ENCODE measurements around the gene GTF2H3. TPM values are rescaled to one million over a fixed set of nuclear protein-coding genes. Genes with fewer than 3 reads are reported as not detected.
"Not testable (repeated sequence)": the region's sequence is repeated elsewhere in the genome, so short reads cannot be mapped to it uniquely, and the experiment has no call there.

Gene GTF2H3
- total RNA-seq, result 44.1 TPM

DNA sequence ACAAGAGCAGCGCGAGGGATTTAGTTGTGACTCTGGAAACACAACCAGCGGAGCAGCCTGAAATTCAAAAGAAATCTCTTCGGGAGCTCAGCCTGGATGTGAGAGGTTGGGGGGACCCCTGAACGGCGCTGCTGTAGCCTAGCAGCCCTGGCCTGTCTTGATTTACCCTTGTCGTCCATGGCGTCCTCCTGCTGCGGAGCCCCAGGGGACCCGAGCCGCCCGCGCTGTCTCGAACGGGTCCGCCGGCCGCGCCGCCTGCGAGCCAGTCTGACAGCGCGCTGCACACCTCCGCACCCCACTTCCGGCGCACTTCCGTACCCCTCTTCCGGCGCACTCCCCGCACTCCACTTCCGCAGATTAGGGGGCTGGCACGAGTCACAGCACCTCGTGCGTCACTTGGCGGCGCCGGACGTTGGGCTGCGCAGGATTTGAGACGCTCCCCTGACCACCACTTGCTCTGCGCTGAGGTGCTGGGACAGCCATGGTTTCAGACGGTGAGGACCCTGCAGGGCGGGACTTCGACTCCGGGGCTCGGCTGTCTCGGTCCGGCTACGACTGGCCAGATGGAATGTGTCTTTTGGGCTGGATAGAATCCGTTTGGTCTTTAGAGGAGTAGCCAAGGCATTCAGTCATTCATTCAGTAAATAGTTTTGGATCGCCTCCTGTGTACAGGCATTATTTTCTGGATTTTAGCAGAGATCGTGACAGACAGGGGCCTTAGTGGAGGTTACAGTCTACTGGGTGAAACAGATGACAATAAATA lies at the start of gene GTF2H3, which contains the start of gene EIF2B1:
Gene GTF2H3, plus strand, starts transcription at position 451 of the 763 bp plus-strand sequence. Its CDS starts 31 bp downstream, at position 482.
Gene EIF2B1, minus strand, starts transcription at position 308 of the 763 bp plus-strand sequence. Its CDS starts 129 bp downstream, at position 179.
- DNase-seq (ENCODE audit: low spot score), result peak; percentile 97

DNA sequence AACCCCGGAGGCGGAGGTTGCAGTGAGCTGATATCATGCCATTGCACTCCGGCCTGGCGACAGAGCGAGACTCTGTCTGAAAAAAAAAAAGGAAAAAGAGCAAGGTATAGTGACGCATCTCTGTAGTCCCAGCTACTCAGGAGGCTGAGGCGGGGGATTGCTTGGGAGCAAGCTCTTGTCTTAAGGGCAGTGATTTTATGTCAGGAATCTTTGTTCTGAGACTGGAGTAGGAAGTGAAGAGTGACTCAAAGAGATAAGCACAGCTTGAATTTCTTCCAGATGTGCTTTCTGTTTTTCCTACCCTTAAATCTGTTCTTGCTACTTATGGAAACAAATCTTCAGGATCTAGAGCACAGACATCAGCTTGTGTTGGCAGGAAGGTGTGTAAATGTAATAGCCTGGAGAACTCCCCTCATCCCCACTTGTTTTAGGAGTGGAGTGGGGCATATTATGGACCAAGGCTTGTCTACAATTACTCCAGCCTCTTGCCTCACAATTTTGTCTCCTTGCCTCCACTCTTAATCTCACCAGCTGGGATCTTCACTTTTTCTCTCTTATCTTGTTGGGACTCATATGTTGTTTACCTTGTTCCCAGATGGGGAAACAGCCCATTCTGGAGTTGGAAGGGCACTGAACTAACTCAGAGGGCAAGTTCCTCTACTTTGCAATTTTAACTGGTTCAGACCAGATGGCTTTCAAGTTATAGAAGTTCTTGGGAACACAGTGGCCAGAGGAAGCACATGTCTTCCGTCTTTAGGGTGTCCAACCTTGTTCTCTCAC lies 41.7 kb upstream of the GTF2H3 start:
- no peak for DNase-seq (ENCODE audit: low spot score)

DNA sequence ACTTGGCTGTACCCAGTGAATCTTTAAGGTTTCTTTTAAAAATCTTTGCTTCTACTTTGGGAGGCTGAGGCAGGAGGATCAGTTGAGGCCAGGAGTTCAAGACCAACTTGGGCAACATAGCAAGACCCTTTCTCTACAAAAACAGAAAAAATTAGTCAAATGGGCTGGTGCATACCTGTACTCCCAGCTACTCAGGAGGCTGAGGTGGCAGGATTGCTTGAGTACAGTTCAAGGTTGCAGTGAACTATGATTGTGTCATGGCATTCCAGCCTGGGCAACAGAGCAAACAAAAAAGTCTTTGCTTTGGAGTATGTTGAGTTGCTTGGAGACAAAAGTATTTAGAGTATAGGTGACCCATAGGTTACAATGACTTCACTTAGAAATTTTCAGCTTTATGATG lies 37.9 kb upstream of the GTF2H3 start:
- no peak for DNase-seq (ENCODE audit: low spot score)

DNA sequence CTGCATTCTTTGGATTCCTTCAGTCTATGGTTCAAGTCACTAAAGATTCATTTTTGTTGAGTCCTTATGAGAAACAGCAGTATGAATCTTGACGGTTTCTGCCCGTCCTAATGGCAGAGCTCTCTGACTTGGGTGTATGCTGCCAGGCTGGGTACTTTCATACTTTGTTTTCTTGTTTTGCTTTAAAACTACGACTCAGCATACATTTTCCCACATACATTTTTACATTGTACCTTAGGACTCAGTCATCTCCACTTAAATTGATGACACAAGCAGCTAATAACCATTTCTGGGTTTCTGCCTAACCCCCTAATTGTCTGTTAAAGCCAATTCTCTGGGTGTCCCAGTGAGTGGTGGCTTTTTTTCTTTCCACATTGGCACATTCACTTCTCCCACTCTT lies 36.5 kb upstream of the GTF2H3 start:
- no peak for DNase-seq (ENCODE audit: low spot score)

DNA sequence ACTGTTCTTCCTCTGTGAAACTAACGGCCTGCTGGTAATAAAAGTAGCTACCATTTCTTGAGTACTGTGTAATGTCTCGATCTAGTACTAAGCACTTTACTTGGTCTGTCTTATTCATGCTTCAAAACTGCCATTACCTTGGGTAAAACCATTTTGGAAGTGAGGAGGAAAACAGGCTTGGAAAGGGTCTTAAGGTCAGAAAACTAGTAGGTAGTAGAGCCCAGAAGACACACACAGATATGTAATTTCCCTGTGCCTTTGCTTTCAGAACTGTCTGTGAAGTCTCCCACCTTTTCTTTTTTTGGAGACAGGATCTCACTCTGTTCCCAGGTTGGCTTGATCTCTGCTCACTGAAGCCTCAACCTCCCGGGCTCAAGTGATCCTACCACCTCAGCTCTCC lies 35.1 kb upstream of the GTF2H3 start:
- DNase-seq (ENCODE audit: low spot score), result no peak

DNA sequence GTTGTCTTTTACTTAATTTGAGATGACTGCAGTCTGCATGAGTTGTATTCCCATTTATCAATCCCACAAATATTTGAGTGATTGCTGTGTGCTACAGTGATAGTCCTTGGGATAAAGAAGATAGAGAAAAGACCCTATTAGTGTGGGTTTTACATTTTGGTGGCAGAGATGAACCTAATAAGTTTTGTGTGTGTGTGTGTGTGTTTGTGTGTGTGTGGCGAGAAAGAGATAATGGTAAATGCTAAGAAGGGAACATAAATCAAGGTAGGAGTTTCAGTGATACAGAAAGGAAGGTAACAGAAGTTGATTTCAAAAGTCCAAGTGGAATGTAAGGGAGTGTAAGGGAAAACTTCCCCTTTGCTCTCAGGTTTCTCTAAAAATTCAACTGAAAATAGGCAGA lies 34.3 kb upstream of the GTF2H3 start:
- DNase-seq (ENCODE audit: low spot score), result no peak

DNA sequence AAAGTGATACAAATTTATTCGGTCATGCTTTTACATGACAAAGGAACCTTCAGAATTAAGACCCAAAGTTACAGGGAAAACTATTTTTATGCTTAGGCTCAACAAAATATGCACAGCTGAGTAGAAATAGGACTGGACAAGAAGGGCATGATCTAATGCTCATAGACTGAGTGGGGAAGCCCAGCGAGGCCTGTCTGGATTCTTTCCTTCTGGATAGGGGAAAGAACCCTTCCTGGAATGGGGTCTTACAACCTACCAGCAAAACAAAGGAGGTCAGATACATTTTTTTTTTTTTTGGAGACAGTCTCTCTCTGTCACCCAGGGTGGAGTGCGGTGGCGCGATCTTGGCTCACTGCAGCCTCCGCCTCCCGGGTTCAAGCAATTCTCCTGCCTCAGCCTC lies 33.9 kb upstream of the GTF2H3 start:
- no peak for DNase-seq (ENCODE audit: low spot score)

DNA sequence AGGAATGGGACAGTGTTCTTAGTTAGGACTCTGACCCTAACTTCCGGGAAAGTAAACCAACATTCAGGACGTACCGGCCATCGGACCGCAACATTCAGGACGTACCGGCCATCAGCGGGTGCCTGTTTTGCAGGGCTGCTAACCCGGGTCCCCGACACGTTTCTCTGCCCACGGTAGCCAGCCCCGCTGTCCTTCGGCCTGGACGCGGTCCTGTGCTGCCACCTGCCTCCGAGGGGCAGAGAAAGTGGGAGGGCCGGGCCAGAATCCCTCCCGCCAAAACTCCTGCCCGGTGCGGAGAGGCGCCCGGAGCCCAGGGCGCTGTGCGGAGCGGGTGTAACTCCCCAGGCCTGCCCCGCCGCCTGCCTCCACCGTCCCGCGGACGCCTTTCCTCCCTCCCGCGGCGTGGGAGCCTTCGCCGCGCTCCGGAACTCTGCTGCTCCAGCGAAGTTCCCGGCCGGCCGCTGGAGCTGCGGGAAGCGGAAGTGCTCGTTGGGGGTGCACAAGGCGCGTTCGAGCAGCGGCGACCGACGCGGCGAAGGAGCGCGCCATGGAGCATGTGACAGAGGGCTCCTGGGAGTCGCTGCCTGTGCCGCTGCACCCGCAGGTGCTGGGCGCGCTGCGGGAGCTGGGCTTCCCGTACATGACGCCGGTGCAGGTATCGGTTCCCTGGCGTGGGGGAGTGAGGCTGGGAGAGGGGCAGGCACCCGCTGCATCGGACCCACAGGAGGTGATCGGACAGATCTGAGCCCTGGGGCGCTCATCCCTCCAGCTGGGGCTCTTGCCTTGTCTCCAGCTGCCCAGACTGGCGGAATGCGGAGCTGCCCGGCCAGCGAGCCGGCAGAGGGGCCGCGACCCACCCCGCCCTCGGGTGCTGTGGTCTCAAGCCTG lies 31.8 kb upstream of the GTF2H3 start, which contains the start of gene DDX55:
Gene DDX55, plus strand, starts transcription at position 498 of the 888 bp plus-strand sequence. Its CDS starts 50 bp downstream, at position 548.
- DNase-seq (ENCODE audit: low spot score), result peak; percentile 84

DNA sequence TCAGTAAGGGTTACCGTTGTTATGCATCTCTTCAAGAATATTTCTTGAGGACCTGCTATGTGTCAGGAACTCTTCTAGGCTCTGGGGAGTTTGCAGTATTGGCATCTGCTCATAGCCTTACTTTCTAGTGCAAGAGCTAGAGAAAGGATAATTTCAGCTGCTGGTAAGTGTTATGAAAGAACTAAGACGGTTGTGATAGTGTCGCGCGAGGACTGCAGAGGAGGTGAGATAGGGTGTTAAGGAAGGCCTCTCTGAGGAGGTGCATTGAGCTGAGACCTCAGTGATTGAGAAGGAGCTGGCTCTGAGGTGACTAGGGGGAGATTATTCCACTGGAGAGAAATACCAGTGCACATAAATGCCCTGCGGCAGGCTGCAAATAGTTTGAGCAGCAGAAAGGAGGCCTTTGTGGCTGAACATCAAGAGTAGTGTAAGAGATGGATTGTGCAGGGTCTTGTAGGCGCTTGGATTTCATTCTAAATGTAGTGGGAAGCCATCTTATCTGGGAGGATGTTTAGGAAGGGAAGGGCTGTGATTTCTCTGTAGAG lies 30.9 kb upstream of the GTF2H3 start:
- no peak for DNase-seq (ENCODE audit: low spot score)

DNA sequence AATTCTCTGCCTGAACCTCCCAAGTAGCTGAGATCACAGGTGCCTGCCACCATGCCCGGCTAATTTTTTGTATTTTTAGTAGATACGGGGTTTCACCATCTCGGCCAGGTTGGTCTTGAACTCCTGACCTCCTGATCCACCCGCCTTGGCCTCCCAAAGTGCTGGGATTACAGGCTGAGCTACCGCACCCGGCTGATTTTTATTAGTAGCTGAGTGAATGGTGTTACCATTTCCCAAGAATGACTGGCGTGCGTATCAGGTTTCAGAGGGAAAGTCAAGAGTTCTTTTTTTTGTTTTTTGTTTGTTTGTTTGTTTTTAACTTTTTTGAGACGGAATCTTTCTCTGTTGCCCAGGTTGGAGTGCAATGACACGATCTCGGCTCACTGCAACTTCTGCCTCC lies 30.1 kb upstream of the GTF2H3 start:
- not testable (repeated sequence) for DNase-seq (ENCODE audit: low spot score)

DNA sequence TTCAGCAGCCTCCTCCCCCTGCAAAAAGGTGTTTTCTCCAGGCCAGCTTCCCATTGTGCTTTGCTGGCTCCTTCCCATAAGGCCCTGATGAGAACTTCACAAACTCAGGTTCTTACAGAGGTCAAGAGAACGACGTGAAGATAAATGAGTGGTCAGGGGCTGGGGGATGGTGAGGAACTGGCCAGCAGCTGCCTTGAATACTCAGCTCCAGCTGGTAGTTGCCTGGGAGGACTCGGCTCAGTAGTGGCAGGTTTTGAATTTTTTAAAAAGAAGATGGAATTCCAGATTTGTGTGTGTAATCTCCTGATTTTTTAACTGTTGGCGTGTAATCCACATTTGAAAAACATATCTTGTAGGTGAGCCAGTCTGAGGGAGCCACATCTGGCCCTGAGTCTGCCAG lies 25.9 kb upstream of the GTF2H3 start:
- no peak for DNase-seq (ENCODE audit: low spot score)

DNA sequence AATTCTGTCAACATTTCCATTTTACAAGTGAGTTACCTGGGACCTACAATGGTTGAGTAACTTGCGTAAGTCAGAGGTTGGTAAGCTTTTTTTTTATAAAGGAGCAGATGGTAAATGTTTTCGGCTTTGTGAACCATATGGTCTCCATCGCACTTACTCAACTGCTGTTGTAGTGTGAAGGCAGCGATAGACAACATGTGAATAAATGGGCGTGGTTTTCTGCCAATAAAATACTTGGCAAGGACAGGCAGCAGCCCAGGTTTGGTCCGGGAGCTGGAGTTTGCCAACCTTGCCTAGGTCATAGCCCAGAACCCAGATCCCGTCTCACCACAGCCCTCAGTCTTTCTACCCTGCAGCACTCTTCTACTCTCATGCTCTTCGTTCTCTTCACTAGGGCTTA lies 25.4 kb upstream of the GTF2H3 start:
- DNase-seq (ENCODE audit: low spot score), result no peak

DNA sequence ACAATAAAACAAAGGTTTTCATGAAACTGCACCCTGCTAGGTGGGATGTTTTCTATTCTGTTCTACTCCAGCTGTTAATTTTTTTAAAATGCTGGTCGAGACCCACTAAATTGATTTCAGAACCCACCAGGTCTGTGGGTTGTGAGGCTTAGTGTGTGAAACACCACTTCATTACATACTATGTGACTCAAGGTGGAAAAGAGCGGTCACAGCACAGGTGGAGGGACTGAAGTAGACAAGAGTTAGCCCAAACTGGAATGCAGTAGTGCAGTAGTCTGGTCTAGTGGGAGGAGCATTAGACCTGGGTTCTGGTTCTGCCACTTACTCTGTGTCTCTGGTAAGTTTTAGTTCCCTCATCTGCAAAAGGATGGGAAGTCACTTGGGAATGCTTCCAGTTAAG lies 19.5 kb upstream of the GTF2H3 start:
- DNase-seq (ENCODE audit: low spot score), result no peak

DNA sequence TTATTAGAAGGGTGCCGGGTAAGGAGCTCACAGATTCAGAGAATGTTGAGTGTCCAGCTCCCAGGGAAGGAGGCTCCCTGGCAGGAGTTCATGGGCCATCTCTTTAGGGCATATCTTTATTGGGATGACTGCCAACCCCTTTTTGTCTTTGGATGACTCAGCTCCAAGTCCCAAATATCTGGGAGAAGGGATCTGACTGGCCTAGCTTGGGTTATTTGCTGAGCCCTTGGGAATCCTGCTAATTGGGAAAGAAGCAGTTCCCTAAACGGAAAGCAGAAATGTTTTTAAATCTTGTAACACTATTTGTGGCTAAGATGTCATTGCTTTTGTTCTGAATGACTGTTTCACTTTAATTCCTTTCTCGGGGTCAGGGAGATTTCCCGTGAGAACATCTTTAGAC lies 19.1 kb upstream of the GTF2H3 start:
- DNase-seq (ENCODE audit: low spot score), result no peak

DNA sequence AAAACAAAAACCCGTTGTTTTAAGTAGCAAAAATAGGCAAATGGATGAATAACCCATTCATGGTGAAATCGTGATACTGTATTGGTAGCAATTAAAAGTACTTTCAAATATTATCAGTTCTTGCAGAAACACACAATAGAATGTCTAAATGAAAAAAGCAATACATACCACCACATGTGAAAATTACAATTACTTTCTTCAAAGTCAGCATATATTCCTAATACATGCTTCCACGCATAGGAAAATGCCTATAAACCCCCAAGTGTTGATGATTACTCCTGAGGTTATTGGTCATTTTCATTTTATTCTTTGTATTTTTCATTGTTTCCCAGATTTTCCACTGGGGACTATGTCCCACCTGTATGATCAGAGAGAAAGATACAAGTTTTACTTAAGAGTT lies 16.5 kb upstream of the GTF2H3 start:
- no peak for DNase-seq (ENCODE audit: low spot score)

DNA sequence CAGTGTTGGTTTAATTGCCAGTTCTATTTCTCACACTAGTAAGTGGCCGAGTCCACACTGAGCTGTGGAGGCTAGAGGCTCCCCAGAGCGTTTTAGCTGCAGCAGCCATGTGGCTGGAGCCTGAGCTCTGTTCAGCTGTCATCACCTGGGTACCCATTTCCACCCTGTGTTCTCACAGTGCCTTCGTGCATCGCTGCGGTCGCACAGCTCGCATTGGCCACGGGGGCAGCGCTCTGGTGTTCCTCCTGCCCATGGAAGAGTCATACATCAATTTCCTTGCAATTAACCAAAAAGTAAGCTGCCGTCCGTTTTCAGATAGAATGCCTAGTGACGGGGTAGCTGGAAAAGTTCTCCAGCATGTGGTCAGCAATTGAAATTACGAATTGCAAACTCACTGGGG lies 16.0 kb upstream of the GTF2H3 start:
- DNase-seq (ENCODE audit: low spot score), result no peak

DNA sequence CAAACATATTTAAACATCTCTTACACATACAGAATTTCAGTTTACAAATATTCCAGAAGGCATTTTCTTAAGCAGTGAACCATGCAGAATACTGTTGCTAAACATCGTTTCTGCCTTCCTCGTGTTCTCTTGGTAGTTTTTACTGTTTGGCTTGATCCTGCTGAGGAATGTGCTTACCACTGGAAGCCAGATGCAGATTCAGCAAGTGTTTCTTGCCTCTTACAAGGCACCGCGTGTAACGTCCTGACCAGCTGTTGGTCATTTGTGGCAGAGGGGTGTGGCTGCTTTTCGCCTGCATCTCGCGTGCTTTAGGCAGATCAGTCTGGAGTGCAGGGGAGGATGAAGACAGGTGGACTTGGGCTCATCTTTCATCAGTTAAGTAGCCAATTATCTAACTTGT lies 12.5 kb upstream of the GTF2H3 start:
- no peak for DNase-seq (ENCODE audit: low spot score)

DNA sequence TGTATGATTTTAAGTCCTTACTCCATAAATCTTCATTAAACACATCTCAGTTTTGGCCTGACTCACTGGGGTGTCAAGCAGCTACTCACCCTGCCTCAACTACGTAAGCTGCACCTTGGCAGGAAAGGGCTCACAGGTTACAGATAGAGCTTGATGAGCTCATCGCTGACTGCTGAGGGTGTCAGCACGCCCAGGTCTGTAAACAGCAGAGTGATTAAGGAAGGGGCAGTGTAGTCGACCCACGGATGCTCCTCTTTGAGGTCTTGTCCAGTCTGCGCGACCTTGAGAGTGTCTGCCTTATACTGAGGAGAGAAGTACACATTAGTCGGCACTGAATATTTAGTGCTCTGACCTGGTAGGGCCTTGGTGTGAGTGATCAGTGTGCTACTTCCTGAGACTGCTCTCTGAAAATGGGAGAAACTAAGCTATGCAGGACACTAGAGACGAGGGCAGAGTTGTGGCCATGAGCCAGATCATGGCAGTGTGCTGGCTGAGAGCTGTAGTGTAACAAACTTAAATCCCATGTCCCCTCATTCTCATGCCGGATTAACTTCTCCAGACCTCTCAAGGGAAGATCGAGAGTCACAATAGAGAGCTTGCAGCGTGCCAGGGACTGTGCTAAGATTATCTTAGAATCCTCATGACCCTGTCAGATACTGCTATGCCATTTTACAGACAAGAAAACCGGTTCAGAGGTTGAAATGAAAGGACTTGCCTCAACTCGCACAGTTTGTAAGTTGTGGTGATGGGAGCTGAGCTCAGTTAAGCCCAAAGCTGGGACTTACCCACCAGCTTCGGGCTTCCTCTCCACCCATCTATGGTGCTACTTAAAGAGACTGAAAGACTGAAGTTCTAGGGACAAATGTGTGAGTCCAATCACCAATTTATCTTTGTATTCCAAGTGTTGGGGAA lies 11.8 kb upstream of the GTF2H3 start:
- no peak for DNase-seq (ENCODE audit: low spot score)

DNA sequence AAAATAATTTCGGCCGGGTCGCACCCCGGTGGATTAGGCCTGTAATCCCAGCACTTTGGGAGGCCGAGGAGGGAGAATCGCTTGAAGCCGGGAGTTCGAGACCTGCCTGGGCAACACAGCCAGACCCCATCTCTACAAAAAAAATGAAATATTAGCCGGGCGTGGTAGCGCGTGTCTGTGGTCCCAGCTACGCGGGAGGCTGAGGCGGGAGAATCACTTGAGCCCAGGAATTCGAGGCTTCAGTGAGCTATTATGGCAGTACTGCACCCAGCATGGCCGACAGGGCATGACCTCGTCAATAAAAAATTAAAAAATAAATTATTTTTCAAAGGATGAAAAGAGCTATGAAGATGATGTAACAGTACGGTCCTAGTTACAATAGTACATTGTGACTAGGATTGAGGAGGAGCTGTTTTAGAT lies 523 bp downstream of the GTF2H3 start:
- DNase-seq (ENCODE audit: low spot score), result no peak

DNA sequence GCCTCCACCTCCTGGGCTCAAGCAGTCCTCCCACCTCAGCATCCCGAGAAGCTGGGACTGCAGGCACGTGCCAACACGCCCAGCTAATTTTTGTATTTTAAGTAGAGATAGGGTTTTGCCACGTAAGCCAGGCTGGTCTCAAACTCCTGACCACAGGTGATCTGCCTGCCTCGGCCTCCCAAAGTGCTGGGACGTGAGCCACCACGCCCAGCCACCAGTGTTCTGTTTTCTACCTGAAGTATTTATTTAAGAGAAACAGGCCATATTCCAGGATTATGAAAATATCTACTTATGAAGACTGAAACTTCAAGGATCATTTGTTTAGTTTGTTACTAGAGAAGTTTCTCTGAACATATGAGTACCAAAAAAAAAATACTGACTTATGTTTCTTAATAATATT lies 10.3 kb downstream of the GTF2H3 start:
- DNase-seq (ENCODE audit: low spot score), result no peak

DNA sequence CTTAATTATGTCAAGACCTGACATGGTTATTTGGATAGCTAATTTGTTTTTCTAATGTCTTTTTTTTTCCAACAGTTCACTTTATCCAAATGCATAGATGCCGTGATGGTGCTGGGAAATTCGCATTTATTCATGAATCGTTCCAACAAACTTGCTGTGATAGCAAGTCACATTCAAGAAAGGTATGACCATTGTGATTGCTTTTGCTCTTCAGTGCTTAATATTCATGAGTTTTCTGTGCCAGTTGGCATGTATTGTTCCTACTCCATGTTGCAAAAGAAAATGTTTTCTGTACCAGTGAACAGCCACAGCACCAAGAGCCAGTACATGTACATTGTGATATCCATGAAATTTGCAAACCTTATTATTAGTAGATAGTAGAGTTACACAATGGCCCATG lies 11.8 kb downstream of the GTF2H3 start:
- DNase-seq (ENCODE audit: low spot score), result no peak

Measured in ureter (tissue), 1 donor.